Naive thymus-derived CD8-positive, alpha-beta T cell (primary cell): ENCODE measurements around the gene SLCO2A1. TPM values are rescaled to one million over a fixed set of nuclear protein-coding genes. Genes with fewer than 3 reads are reported as not detected.

Experiments
- ATAC-seq, 2 donors: fragments of 150-1000 bp; cut with Tn5 transposase in 1 of 2; sonication (Bioruptor Pico), chemical (Tn5 transposase) in 1 of 2; 1 replicate in 1 of 2; 2 replicates in 1 of 2; pipeline ENCODE4 v1.10.0; 2021; ENCODE audit warnings: mild to moderate bottlenecking in 2 of 2, moderate library complexity in 2 of 2
- POLR2A ChIA-PET: fragments of 350-600 bp; sonication (Branson Sonifier 250); formaldehyde crosslinking; loops from one replicate; lab custom pipeline; 2021; ENCODE audit warnings: antibody characterized with exemption; lab: Charles Lee
- DNase-seq, 10 donors: peaks; one replicate each; pipeline versions ENCODE4 v3.0.0 to v3.0.0-alpha.2; 2020 to 2022
- H3K27ac Mint-ChIP-seq, 10 donors: one replicate each; pipeline ENCODE4 v1.8.0; 2020 to 2022; ENCODE audit warnings: mild to moderate bottlenecking in 10 of 10, mixed read lengths in 10 of 10, moderate library complexity in 4 of 10, inconsistent platforms in 1 of 10
- H3K27me3 Mint-ChIP-seq, 5 donors: one replicate each; pipeline ENCODE4 v1.8.0; 2021 to 2022; ENCODE audit warnings: mixed read lengths in 5 of 5
- H3K36me3 Mint-ChIP-seq, 3 donors: one replicate each; pipeline ENCODE4 v1.8.0; 2020 to 2022; ENCODE audit warnings: mixed read lengths in 3 of 3, mild to moderate bottlenecking in 2 of 3, inconsistent platforms in 1 of 3
- H3K4me1 Mint-ChIP-seq, 4 donors: one replicate each; pipeline ENCODE4 v1.8.0; 2021 to 2022; ENCODE audit warnings: mixed read lengths in 4 of 4
- H3K4me3 Mint-ChIP-seq, 10 donors: one replicate each; pipeline ENCODE4 v1.8.0; 2020 to 2022; ENCODE audit warnings: mild to moderate bottlenecking in 10 of 10, mixed read lengths in 10 of 10, moderate library complexity in 6 of 10, inconsistent platforms in 1 of 10
- H3K9me3 Mint-ChIP-seq, 9 donors: one replicate each; pipeline ENCODE4 v1.8.0; 2020 to 2022; ENCODE audit warnings: mixed read lengths in 9 of 9, mild to moderate bottlenecking in 3 of 9, inconsistent platforms in 1 of 9, moderate library complexity in 1 of 9
- polyA plus RNA-seq, 3 donors: library from polyadenylated mRNA; unstranded; fragments of 300-500 nt; fragmentation: Illumina TruSeq; gene quantifications; one replicate each; pipeline ENCODE4 v1.2.3, GENCODE V29; 2021
- total RNA-seq, 8 experiments: library from RNA in 2 of 8; stranded (reverse) in 2 of 8; gene quantifications; one replicate each; pipeline ENCODE4 v1.2.3 and lab custom pipeline; 2021 to 2026

SLCO2A1 gene
- total and polyA plus RNA-seq, 5 experiments from 2014 or later: not detected

DNA sequence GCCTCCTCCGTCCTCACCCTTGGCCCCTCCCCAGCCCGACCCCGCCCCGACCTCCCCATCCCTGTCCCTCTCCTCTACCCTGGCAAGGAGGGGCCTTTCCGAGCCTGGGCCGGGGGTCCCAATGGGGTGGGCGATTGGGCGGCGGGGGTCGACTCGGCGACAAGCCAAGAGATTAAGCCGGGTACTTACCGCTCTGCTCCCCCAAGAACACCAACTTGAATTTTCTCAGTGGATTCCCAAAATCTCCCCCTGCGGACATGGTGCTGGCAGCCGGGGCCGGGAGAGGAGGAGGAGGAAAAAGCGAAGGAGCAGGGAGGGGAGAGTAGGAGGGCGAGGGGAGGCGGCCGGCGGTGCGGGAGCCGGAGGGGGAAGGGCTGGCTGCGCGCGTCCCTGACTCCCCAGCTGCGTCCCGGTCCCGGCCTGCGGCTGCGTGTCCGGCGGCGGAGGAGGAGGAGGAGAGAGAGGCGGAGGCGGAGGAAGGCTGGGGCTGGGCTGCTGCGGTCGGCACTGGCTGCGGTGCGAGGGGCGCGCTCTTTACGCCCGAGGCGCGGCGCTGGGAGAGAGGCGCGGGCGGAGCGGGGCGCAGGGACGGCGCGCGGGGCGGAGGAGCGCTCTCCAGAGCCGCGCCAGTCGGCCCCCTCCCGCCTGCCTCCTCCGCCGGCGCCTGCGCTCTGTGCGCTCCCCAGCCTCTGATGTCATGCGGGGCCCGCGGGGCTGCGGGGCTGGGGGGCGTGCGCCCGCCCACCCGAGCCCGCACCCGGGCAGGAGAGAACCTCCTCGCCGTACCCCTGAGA lies 134.3 kb downstream of the SLCO2A1 start, which contains the start of gene RAB6B:
Gene RAB6B (minus strand): TSS at position 675 of the 794 bp plus-strand sequence. CDS start 416 bp downstream, at position 259.
- ATAC-seq: no peak
- no peak within 1 kb of the TSS for H3K27ac Mint-ChIP-seq
- H3K9me3 Mint-ChIP-seq: no peaks in the 10 kb centered on the region
- H3K27me3 Mint-ChIP-seq: peaks cover 22 to 65% (median 38%) of the 10 kb centered on the region in 5 donors
- H3K36me3 Mint-ChIP-seq: no peaks in the 10 kb centered on the region
- no peak for DNase-seq
- POLR2A ChIA-PET: no interaction called here
- H3K4me3 Mint-ChIP-seq: peak within 1 kb of the TSS in 8 of 10 donors; percentile 38 to 67 (median 60)
- peaks cover 3 to 15% (median 6%) of the 10 kb centered on the region in 4 donors for H3K4me1 Mint-ChIP-seq

- H3K27ac Mint-ChIP-seq: no peak overlapping the region
- ATAC-seq (no peak), DNase-seq (no peak)
- H3K4me1 Mint-ChIP-seq: peaks cover 3 to 15% (median 6%) of the 10 kb centered on the region in 4 donors
- POLR2A ChIA-PET: no interaction called here
- peak overlapping the region in 2 of 10 donors; percentile 22 to 67 for H3K4me3 Mint-ChIP-seq
- H3K36me3 Mint-ChIP-seq: no peaks in the 10 kb centered on the region
- no peaks in the 10 kb centered on the region for H3K9me3 Mint-ChIP-seq
- H3K27me3 Mint-ChIP-seq: peaks cover 22 to 66% (median 38%) of the 10 kb centered on the region in 5 donors
These were observed 135.1 kb downstream of the SLCO2A1 start for GRCh38 chr3:133894353-133895207.

GRCh38 chr3:133893683-133894352 lies 135.9 kb downstream of the SLCO2A1 start:
- DNase-seq (no peak), ATAC-seq (no peak)
- POLR2A ChIA-PET: no interaction called here
- H3K27me3 Mint-ChIP-seq: peaks cover 21 to 66% (median 41%) of the 10 kb centered on the region in 5 donors
- no peaks in the 10 kb centered on the region for H3K9me3 Mint-ChIP-seq
- H3K4me1 Mint-ChIP-seq: peaks cover 3 to 15% (median 6%) of the 10 kb centered on the region in 4 donors
- H3K27ac Mint-ChIP-seq: no peak overlapping the region
- H3K36me3 Mint-ChIP-seq: no peaks in the 10 kb centered on the region
- peak overlapping the region in 4 of 10 donors; percentile 3 to 43 (median 14) for H3K4me3 Mint-ChIP-seq

- Mint-ChIP-seq H3K4me3 (no peak overlapping the region), H3K36me3 (no peaks in the 10 kb centered on the region), H3K27ac (peak overlapping the region in 1 of 10 donors; percentile 24), H3K27me3 (peaks cover 15 to 63% (median 42%) of the 10 kb centered on the region in 5 donors), H3K4me1 (peaks cover 3 to 15% (median 6%) of the 10 kb centered on the region in 4 donors), H3K9me3 (no peaks in the 10 kb centered on the region)
- ATAC-seq (no peak), DNase-seq (no peak)
- POLR2A ChIA-PET: no interaction called here
These were observed 137.0 kb downstream of the SLCO2A1 start for GRCh38 chr3:133892541-133893231.

DNA sequence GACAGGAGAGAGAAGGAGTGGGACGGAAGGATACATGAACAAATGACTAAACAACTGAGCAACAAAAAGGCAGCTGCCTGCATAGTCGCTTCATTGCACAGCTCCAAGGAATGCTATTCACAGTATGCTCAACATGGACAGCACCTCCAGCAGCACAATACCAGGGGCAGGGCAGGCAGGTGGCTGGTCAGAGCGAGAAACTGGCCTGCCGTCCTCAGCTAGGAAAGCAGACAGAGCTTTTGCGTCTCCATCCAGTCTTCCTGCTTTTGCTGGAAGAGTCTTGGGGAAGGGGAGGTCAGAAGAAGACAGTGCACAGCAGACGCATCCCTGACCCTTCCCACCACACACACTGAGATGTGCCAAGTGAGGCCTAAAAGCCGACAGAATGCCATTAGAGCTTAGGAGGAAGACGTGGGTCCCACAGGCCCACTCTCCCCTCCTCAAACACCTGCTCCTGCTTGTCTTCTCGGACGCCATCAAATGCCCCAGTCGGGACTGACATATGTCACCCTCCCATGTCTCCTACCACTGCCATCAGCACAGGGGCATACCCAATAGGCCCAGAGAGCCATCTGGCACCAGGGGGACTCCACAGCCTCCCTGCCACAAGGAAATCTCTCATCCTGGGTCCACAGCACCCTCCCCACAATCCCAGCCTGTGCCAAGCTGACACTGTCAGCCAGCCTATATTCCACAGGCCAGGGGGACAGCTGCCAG lies 137.9 kb downstream of the SLCO2A1 start:
- H3K36me3 Mint-ChIP-seq: no peaks in the 10 kb centered on the region
- no peaks in the 10 kb centered on the region for H3K9me3 Mint-ChIP-seq
- no peak for ATAC-seq
- peaks cover 13 to 54% (median 36%) of the 10 kb centered on the region in 5 donors for H3K27me3 Mint-ChIP-seq
- H3K4me1 Mint-ChIP-seq: peaks cover 3 to 14% (median 5%) of the 10 kb centered on the region in 4 donors
- POLR2A ChIA-PET: no interaction called here
- DNase-seq: no peak
- H3K4me3 Mint-ChIP-seq: no peak overlapping the region
- peak overlapping the region in 1 of 10 donors; percentile 1 for H3K27ac Mint-ChIP-seq

DNA sequence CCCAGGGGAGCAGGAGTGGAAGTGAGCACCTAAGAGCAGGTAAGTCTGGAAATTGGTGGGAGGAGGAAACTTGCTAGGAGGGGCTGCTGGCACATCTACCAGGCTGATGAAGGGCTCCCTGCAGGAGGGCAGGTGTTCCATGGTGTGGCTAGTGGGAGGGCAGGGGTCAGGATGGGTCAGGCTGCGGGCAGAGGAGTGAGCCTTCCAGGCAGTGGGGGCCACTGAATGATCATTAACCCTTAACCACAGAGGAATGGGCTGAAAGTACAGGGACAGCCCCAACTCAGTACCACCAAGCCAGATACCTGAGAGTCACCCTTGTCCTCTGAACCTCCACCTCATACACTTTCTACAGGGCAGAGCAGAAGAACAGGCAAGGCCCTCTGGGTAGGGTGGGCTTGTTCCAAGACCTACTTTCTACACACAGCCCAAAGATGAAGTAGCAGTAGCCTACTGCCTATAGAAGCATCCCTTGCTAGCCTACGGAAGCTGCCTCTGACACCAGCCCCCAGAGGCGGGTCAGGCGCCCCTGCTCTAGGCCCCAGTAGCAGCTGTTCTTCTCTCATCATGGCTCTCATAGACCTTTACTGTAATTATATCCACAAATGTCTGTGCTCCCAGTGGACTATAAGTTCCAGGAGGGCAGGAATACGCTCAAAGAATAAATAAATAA lies 138.6 kb downstream of the SLCO2A1 start:
- peaks cover 3 to 8% (median 5%) of the 10 kb centered on the region in 4 donors for H3K4me1 Mint-ChIP-seq
- POLR2A ChIA-PET: no interaction called here
- H3K27ac Mint-ChIP-seq: no peak overlapping the region

DNA sequence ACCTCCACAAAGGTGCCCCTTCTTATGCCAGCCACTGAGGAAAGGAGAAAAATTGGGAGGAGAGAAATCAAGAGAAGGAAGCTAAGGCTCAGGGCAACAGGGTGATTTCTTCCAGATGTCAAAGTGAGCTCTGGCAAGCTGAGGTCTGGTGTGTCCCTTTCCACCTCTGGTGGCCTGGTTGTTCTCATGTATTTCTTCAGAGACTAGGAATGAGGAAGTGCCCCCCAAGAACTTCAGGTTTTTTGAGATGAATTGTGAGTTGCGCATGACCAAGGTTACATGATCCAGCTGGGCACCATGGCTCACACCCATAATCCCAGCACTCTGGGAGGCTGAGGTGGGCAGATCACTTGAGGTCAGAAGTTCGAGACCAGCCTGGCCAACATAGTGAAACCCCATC lies 139.7 kb downstream of the SLCO2A1 start:
- ATAC-seq (no peak), DNase-seq (no peak)
- POLR2A ChIA-PET: no interaction called here
- no peaks in the 10 kb centered on the region for H3K9me3 Mint-ChIP-seq
- peaks cover 11 to 56% (median 40%) of the 10 kb centered on the region in 5 donors for H3K27me3 Mint-ChIP-seq
- H3K4me1 Mint-ChIP-seq: peaks cover 0 to 3% (median 2%) of the 10 kb centered on the region in 4 donors
- no peak overlapping the region for H3K4me3 Mint-ChIP-seq
- H3K36me3 Mint-ChIP-seq: no peaks in the 10 kb centered on the region
- no peak overlapping the region for H3K27ac Mint-ChIP-seq

More for the DNA sequence above, 138.6 kb downstream of the SLCO2A1 start:
- Mint-ChIP-seq H3K4me3 (no peak overlapping the region), H3K27me3 (peaks cover 11 to 52% (median 35%) of the 10 kb centered on the region in 5 donors), H3K9me3 (no peaks in the 10 kb centered on the region), H3K36me3 (no peaks in the 10 kb centered on the region)
- no peak for DNase-seq
- no peak for ATAC-seq

GRCh38 chr3:133888726-133889340 lies 140.9 kb downstream of the SLCO2A1 start:
- ATAC-seq (no peak), DNase-seq (no peak)
- no peak overlapping the region for H3K27ac Mint-ChIP-seq
- POLR2A ChIA-PET: no interaction called here
- H3K36me3 Mint-ChIP-seq: no peaks in the 10 kb centered on the region
- peaks cover 0 to 3% (median 1%) of the 10 kb centered on the region in 4 donors for H3K4me1 Mint-ChIP-seq
- H3K9me3 Mint-ChIP-seq: no peaks in the 10 kb centered on the region
- H3K27me3 Mint-ChIP-seq: peaks cover 10 to 63% (median 45%) of the 10 kb centered on the region in 5 donors
- H3K4me3 Mint-ChIP-seq: no peak overlapping the region

DNA sequence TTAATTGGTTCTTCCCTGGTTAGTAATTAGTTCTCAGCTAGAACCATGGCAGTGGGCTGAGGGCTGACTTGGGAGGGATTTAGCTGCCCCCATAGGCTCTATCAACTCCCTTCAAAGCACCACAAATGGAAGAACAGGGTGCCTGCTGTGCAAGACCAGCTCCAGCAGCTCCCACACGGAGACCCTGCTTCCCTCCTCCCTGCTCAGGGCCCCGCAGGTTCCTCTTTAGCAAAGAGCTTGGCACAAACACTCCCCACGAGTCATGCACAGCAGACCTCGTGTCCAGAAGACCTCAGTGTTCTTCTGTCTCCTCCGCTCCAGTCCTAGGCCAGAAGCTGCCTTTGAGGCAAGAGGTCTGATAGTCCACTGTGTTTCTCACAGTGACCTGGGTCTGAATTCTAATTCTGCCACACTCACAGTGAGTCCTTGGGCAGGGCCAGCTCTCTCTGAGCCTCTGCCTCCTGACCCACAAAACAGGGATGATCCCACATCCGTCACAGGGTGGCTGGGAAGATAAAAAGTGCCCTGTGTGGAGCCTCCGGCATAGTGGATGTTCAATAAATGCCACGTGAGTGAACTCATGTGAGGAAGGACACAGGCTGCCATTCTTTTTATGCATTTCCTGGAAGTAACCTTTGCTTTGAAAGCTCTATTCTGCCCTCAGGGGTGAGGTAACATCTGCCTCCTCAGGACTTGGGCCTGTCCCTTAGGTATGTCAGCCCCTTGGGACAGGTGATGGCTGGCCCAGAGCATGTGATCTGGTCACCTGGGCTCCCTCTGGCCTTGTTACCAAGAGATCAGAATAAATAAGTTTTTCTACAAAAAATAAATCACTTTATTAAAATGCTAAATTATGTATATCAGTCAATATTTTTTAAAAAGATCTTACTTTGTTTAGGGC lies 141.7 kb downstream of the SLCO2A1 start:
- Mint-ChIP-seq H3K4me3 (no peak overlapping the region), H3K36me3 (no peaks in the 10 kb centered on the region), H3K27ac (no peak overlapping the region), H3K9me3 (no peaks in the 10 kb centered on the region), H3K4me1 (peaks cover 0 to 6% (median under 1%) of the 10 kb centered on the region in 4 donors), H3K27me3 (peaks cover 9 to 59% (median 39%) of the 10 kb centered on the region in 5 donors)
- DNase-seq: no peak
- ATAC-seq: no peak
- POLR2A ChIA-PET: no interaction called here
